Measurements from ENCODE around the gene CENPN.

The CENPN gene

GRCh38 chr16:80990978-80991377, 16.0 kb upstream of the CENPN start:
- DNase-seq, result no peak

GRCh38 chr16:80991792-80992430, 15.1 kb upstream of the CENPN start:
- no peak for DNase-seq

DNA sequence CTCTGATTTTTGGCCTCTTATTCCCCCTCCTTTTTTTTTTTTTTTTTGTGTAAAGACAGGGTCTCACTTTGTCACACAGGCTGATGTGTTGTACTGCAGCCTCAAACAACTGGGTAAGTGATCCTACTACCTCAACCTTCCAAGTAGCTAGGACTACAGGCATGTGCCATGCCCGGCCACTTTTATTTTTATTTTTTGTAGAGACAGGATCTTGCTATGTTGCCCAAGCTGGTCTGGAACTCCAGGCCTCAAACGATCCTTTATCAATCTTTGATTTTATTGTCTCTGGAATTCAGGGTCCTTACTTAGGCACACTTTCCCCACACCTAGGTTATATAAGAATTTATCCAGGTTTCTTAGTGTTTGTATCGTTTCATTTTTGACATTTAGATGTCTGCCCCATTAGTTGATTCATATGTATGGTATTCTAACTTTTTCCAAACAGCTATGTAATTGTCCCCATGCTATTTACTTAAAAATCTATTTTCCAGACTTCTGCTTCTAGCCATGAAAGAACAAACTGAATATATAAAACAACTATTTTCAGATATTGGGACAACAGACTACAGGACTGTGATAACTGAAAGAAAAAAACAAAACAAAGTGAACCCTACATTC, 14.2 kb upstream of the CENPN start:
- DNase-seq, result no peak

DNA sequence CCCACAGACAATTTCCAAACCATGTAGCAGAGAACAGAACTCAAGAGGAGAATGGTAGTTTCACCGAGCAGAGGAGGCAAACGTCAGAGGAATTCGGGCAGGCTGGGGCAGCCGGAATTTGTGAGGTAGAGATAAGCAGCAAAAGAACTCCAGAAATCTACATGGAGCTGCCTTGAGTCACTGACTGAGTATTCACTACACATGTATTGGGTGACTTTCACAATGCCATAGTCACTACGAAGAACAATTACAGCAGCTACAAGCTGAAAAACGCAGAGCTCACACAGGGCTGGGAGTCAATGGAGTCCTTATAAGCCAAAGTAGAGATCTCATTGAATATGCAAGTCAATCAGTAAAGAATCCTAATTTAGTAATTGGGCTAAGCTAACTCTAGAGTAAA, 13.7 kb upstream of the CENPN start:
- peak in 3 of 56 donors; percentile 3 to 13 (median 11) for DNase-seq

DNA sequence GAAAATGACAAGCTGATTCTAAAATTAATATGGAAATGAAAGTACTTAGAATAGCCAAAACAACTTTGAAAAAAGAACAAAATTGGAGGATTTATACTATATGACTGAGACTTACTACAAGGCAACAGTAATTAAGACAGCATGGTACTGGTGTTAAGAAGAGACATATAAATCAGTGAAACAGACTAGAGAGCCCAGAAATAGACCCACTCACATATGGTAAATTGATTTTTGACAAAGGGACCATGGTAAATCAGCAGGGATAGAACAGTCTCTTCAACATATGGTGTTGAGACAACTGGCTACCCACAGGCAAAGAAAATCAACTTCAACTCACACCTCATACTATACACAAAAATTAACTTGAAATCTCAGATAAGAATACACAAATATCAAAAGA, 13.2 kb upstream of the CENPN start:
- DNase-seq, result no peak

- no peak for DNase-seq
Measured at GRCh38 chr16:80994451-80994850, 12.6 kb upstream of the CENPN start.

- no peak for DNase-seq
Measured at GRCh38 chr16:80996688-80997138, 10.3 kb upstream of the CENPN start.

- no peak for DNase-seq
Measured at GRCh38 chr16:80997139-80997798, 9.7 kb upstream of the CENPN start.

GRCh38 chr16:80997964-80998620, 8.9 kb upstream of the CENPN start:
- no peak for DNase-seq

- DNase-seq, result no peak
Measured at GRCh38 chr16:81000873-81001272, 6.1 kb upstream of the CENPN start.

- no peak for DNase-seq
Measured at GRCh38 chr16:81001330-81001729, 5.7 kb upstream of the CENPN start.

DNA sequence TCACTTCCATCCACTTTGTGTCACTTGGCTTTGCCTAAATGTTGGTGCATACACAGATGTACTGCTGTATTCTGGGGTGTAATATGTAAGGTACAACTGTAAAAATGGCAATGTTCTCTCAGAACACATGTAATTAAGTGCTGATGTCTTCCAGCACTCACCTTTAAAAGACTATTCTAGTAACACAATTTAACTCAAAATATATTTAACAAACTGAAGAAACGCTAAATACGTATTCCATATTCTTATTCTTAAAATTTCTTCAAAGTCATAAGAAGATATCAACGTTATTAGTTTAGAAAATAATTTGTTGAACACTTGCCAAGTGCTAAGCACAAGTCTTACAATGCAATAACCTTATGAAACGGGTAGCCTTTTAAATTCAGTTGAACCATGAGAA, 4.0 kb upstream of the CENPN start:
- no peak for DNase-seq

DNA sequence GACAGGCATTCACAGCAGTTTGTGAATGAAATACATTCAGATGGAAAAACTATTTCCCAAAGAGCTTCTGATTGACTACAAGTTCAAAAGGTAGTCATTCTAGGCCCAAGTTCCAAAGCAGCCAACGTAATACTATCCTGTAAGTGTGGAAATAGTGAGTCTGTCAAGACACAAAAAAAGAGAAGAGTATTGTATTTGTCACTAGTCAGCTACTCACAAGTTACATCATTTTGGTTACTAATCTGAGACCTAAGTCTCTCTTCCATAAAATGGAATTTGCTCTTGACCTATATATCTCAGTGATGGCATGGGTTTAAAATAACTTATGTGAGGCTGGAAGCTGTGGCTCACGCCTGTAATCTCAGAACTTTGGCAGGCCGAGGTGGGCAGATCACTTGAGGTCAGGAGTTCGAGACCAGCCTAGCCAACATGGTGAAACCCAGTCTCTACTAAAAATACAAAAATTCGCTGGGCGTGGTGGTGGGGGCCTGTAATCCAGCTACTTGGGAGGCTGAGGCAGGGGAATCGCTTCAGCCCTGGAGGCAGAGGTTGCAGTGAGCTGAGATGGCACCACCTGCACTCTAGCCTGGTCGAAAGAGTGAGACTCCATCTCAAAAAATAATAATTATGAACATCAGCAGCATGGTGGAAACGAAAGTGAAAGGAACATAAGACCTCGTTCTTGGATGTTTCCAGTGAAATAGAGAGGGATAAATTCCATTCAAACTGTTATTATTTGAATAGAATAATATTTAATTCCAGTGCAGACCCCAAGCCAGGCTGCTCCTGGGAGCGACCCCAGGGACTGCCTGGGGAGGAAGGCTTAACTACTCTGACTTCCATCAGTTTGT, 3.2 kb upstream of the CENPN start:
- DNase-seq, result no peak

- DNase-seq, result peak in 9 of 56 donors; percentile 3 to 42 (median 10)
Measured at GRCh38 chr16:81004646-81005353, 2.2 kb upstream of the CENPN start.

DNA sequence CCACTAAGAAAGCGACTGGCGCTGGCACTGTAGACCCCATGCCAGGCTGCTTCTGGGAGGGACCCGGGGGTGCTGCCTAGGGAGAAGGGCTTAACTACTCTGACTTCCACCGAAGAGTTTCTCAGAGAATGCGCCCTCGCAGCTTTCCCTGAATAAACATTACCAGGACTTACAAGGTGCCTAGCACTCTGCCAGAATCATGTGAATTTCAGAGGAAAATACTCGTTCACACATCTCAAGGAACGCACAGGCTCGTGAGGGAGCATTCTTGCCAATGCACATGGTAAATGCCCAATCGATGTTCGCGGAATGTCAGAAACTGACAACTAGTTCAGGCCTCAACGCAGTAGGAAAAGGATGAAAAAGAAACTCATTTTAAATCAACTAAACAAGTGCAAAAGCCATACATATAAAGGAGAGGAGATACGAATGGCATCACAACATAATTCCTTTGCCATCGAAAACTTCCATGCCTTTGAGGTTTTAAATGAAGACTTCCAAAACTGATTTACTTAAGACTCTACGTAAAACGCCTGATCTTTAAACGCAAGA, 1.3 kb upstream of the CENPN start:
- DNase-seq, result peak in 1 of 56 donors; percentile 2

GRCh38 chr16:81006211-81006812, 702 bp upstream of the CENPN start:
- peak in 31 of 56 donors; percentile 10 to 77 (median 59) for DNase-seq

- peak in 1 of 56 donors; percentile 3 for DNase-seq
Measured at GRCh38 chr16:81008505-81008789, 1.4 kb downstream of the CENPN start.

DNA sequence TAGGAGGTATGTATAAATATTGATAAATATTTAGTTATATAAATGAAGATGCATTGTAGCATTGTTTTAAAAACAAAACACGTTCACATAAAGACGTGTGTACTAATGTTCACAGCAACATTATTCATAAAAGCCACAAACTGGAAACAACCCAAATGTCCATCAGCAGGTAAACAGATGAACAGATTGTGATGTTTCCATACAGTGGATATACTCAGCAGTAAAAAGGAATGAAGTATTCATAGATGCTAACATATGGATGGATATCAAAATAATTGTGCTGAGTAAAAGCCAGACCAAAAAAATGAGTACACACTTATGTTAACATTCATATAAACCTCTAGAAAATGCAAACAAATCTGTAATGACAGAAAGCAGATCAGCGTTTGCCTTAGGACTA, 6.0 kb downstream of the CENPN start:
- DNase-seq, result no peak

DNA sequence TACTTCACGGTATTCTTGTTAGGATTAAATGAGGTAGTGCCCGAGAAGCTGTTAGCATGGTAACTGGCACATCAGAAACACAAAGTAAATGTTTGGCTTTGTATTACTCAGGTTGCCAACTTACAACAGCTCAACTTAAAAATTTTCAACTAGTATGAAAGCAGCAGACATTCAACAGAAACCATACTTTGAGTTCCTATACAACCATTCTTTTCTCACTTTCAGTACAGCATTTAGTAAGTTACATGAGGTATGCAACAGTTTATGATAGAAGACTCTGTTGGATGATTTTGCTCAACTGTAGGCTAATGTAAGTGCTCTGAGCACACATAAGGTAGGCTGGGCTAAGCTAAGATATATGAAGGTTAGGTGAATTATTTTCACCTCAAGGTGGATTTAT, 7.7 kb downstream of the CENPN start:
- no peak for DNase-seq

DNA sequence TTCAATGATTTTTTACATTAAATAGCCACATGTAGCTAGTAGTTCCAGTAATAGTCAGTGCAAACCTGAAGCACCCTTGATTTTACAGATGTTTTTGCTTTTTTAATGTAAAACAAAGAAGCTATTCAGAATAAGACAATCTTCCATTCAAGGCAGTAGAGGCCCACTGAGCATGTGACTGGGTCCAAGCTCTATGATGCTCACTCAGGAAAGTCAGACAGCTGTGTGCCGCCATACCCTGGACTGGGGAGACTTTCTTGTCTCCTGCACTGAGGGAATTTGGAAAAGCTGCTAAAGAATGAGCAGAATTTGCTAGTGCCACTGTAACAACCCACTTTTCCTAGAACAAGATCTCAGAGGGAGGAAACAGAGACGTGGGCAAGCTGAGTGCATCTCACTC, 11.5 kb downstream of the CENPN start:
- peak in 50 of 56 donors; percentile 10 to 78 (median 44) for DNase-seq
